22Rv1 (cell line): ENCODE measurements around the gene RAF1.
"Not testable (repeated sequence)": the region's sequence is repeated elsewhere in the genome, so short reads cannot be mapped to it uniquely, and the experiment has no call there.

Source experiments
- CTCF ChIP-seq: fragments of 450-650 bp; IDR thresholded peaks from 2 replicates; pipeline ENCODE4 v1.5.1; 2017; ENCODE audit warnings: mild to moderate bottlenecking
- ZFX ChIP-seq: fragments of 450-650 bp; IDR thresholded peaks from 2 replicates; pipeline ENCODE4 v1.6.1; 2017; ENCODE audit warnings: antibody characterized with exemption, borderline replicate concordance

GRCh38 chr3:12640853-12641252, 23.1 kb downstream of the RAF1 start:
- TF ChIP-seq CTCF, ZFX: not testable (repeated sequence)
